HL-60 (cell line): Measurements from ENCODE around the gene PRKRA.

ENCODE experiments used
- DNase-seq, 2 experiments: peaks; one replicate each; pipeline ENCODE4 v3.0.0-alpha.2; 2010 to 2020; ENCODE audit warnings: low read depth in 1 of 2, low spot score in 1 of 2
- H3K27ac ChIP-seq: fragments of 250-450 bp; sonication (Bioruptor Pico); replicated peaks from 2 replicates; pipeline ENCODE4 v1.5.1; 2020; ENCODE audit warnings: mild to moderate bottlenecking, moderate library complexity
- H3K27me3 ChIP-seq: fragments of 250-450 bp; sonication (Bioruptor Pico); 2 replicates; pipeline ENCODE4 v1.5.1; 2021; ENCODE audit warnings: mild to moderate bottlenecking, moderate library complexity; ENCODE audit not compliant: insufficient read depth, poor library complexity, severe bottlenecking
- H3K4me3 ChIP-seq: replicated peaks from 2 replicates; pipeline ENCODE4 v1.5.1; 2011; ENCODE audit warnings: mild to moderate bottlenecking, control low read depth, low read length; ENCODE audit not compliant: insufficient read depth
- GABPA ChIP-seq: IDR thresholded peaks from 2 replicates; pipeline ENCODE4 v1.6.1; 2012; ENCODE audit warnings: low read depth
- POLR2AphosphoS5 ChIP-seq: IDR thresholded peaks from 2 replicates; pipeline ENCODE4 v1.6.1; 2012; ENCODE audit warnings: low read depth
- SPI1 ChIP-seq: IDR thresholded peaks from 2 replicates; pipeline ENCODE4 v1.6.1; 2012; ENCODE audit warnings: low read depth, mild to moderate bottlenecking, borderline replicate concordance
- TF ChIP-seq, protein P1 (sequence below): IDR thresholded peaks from 2 replicates; pipeline ENCODE4 v1.6.1; 2012; ENCODE audit warnings: low read depth; ENCODE audit not compliant: insufficient replicate concordance
- TF ChIP-seq, protein P2 (sequence below): IDR thresholded peaks from one replicate; pipeline ENCODE4 v1.5.1; 2011; ENCODE audit warnings: low read length, control low read depth, inconsistent platforms; ENCODE audit not compliant: insufficient read depth

The PRKRA gene

DNA sequence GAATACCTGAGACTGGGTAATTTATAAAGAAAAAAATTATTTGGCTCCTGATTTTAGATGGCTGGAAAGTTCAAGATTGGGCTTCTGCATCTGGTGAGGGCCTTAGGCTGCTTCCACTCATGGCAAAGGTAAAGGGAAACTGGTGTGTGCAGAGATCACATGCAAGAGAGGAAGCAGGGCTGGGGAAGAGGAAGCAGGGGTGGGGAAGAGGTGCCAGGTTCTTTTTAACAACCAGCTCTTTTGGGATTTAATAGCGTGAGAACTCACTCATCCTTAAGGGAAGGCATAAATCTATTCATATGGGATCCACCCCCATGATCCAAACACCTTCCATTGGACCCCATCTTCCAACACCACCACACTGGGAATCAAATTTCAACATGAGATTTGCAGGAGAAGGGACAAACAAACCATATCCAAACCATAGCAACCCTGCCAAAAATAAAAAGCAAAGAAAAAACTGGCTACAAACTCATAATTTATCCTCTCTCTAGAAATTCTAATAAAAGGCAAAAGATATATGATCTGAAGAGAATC is 30.4 kb downstream of the PRKRA start:
- Histone ChIP-seq H3K27me3 (no peaks in the 10 kb centered on the region), H3K27ac (no peak overlapping the region), H3K4me3 (no peak overlapping the region)
- TF ChIP-seq, protein P1, sequence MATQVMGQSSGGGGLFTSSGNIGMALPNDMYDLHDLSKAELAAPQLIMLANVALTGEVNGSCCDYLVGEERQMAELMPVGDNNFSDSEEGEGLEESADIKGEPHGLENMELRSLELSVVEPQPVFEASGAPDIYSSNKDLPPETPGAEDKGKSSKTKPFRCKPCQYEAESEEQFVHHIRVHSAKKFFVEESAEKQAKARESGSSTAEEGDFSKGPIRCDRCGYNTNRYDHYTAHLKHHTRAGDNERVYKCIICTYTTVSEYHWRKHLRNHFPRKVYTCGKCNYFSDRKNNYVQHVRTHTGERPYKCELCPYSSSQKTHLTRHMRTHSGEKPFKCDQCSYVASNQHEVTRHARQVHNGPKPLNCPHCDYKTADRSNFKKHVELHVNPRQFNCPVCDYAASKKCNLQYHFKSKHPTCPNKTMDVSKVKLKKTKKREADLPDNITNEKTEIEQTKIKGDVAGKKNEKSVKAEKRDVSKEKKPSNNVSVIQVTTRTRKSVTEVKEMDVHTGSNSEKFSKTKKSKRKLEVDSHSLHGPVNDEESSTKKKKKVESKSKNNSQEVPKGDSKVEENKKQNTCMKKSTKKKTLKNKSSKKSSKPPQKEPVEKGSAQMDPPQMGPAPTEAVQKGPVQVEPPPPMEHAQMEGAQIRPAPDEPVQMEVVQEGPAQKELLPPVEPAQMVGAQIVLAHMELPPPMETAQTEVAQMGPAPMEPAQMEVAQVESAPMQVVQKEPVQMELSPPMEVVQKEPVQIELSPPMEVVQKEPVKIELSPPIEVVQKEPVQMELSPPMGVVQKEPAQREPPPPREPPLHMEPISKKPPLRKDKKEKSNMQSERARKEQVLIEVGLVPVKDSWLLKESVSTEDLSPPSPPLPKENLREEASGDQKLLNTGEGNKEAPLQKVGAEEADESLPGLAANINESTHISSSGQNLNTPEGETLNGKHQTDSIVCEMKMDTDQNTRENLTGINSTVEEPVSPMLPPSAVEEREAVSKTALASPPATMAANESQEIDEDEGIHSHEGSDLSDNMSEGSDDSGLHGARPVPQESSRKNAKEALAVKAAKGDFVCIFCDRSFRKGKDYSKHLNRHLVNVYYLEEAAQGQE: no peak
- TF ChIP-seq, protein P2, sequence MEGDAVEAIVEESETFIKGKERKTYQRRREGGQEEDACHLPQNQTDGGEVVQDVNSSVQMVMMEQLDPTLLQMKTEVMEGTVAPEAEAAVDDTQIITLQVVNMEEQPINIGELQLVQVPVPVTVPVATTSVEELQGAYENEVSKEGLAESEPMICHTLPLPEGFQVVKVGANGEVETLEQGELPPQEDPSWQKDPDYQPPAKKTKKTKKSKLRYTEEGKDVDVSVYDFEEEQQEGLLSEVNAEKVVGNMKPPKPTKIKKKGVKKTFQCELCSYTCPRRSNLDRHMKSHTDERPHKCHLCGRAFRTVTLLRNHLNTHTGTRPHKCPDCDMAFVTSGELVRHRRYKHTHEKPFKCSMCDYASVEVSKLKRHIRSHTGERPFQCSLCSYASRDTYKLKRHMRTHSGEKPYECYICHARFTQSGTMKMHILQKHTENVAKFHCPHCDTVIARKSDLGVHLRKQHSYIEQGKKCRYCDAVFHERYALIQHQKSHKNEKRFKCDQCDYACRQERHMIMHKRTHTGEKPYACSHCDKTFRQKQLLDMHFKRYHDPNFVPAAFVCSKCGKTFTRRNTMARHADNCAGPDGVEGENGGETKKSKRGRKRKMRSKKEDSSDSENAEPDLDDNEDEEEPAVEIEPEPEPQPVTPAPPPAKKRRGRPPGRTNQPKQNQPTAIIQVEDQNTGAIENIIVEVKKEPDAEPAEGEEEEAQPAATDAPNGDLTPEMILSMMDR: no peak
- peak; percentile 73; the same call in 1 of the 2 replicates for TF ChIP-seq SPI1
- DNase-seq: peak; percentile 36 to 63

DNA sequence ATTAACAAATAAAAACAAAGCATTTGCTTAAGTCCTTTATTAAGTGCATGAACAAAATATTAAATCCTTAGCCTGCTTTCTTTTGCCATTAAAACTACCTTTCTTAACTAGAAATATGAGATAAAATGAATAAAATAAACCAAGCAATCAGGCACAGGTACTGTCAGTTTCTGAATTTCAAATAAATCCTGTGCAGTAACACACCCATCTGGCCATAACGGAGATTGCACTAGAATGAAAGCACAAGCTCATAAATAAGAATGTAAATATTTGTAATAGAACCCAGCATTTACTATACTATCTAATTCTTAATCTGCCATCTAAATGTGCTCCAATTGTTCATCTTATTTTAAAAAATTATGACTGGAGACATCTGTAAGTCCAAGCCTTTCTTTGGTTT is 31.9 kb downstream of the PRKRA start:
- H3K4me3 ChIP-seq: no peak overlapping the region
- no peak overlapping the region for H3K27ac ChIP-seq
- no peaks in the 10 kb centered on the region for H3K27me3 ChIP-seq
- DNase-seq: no peak
- no peak for TF ChIP-seq GABPA
- TF ChIP-seq POLR2AphosphoS5: no peak
- TF ChIP-seq, protein P1: no peak
- TF ChIP-seq SPI1: no peak
- TF ChIP-seq, protein P2: no peak

DNA sequence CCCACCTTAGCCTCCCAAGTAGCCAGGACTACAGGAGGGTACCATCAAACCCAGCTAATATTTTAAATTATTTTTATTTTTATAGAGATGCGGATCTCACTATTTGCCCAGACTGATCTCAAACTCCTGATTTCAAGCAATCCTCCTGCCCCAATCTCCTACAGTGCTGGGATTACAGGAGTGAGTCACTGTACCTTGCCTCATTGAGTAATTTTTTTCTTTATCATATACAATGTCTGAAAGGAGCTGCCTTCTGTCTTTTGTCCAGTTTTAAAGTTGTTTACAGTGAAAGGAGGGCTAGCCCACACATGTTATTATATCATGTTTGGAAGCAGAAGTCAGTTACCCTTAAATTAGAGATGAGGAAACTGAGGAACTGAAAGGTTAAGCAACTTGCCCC is 32.5 kb downstream of the PRKRA start:
- H3K27ac ChIP-seq: no peak overlapping the region
- no peak for DNase-seq

More for the DNA sequence above, 32.5 kb downstream of the PRKRA start:
- Histone ChIP-seq H3K27me3 (no peaks in the 10 kb centered on the region), H3K4me3 (no peak overlapping the region)
- no peak for TF ChIP-seq GABPA
- TF ChIP-seq, protein P2: no peak
- no peak for TF ChIP-seq SPI1
- TF ChIP-seq POLR2AphosphoS5: no peak
- TF ChIP-seq, protein P1: no peak
